Measurements from ENCODE around the gene NRP2. TPM values are rescaled to one million over a fixed set of nuclear protein-coding genes. Genes with fewer than 3 reads are reported as not detected.

Gene NRP2
- total RNA-seq, 1 donor from 2014 or later = 90.3 TPM

GRCh38 chr2:205754285-205754923, 72.1 kb downstream of the NRP2 start:
- H3K4me3 Mint-ChIP-seq = no peak overlapping the region
- H3K4me1 Mint-ChIP-seq = peaks cover 29% of the 10 kb centered on the region
- no peak for DNase-seq (ENCODE audit: low read depth, low spot score)
- no peaks in the 10 kb centered on the region for H3K9me3 Mint-ChIP-seq
- H3K36me3 Mint-ChIP-seq (ENCODE audit: low read depth) = peaks cover 38% of the 10 kb centered on the region
- no peak for TF ChIP-seq CTCF (conservative IDR thresholded peaks at IDR 0.05)
- no peaks in the 10 kb centered on the region for H3K27me3 Mint-ChIP-seq (ENCODE audit: low read depth)
- peak overlapping the region; percentile 22 for H3K27ac Mint-ChIP-seq (ENCODE audit: unreplicated experiment)

GRCh38 chr2:205754924-205755321, 72.6 kb downstream of the NRP2 start:
- no peak overlapping the region for H3K4me3 Mint-ChIP-seq
- DNase-seq (ENCODE audit: low read depth, low spot score) = no peak
- H3K27me3 Mint-ChIP-seq (ENCODE audit: low read depth) = no peaks in the 10 kb centered on the region
- TF ChIP-seq CTCF (conservative IDR thresholded peaks at IDR 0.05) = no peak
- H3K9me3 Mint-ChIP-seq = no peaks in the 10 kb centered on the region
- H3K36me3 Mint-ChIP-seq (ENCODE audit: low read depth) = peaks cover 36% of the 10 kb centered on the region
- peaks cover 27% of the 10 kb centered on the region for H3K4me1 Mint-ChIP-seq
- no peak overlapping the region for H3K27ac Mint-ChIP-seq (ENCODE audit: unreplicated experiment)

GRCh38 chr2:205755923-205756322, 73.6 kb downstream of the NRP2 start:
- TF ChIP-seq CTCF (conservative IDR thresholded peaks at IDR 0.05) = no peak
- no peaks in the 10 kb centered on the region for H3K27me3 Mint-ChIP-seq (ENCODE audit: low read depth)
- H3K36me3 Mint-ChIP-seq (ENCODE audit: low read depth) = peaks cover 34% of the 10 kb centered on the region
- peaks cover 27% of the 10 kb centered on the region for H3K4me1 Mint-ChIP-seq
- no peak overlapping the region for H3K4me3 Mint-ChIP-seq
- no peak for DNase-seq (ENCODE audit: low read depth, low spot score)
- H3K27ac Mint-ChIP-seq (ENCODE audit: unreplicated experiment) = no peak overlapping the region
- no peaks in the 10 kb centered on the region for H3K9me3 Mint-ChIP-seq

DNA sequence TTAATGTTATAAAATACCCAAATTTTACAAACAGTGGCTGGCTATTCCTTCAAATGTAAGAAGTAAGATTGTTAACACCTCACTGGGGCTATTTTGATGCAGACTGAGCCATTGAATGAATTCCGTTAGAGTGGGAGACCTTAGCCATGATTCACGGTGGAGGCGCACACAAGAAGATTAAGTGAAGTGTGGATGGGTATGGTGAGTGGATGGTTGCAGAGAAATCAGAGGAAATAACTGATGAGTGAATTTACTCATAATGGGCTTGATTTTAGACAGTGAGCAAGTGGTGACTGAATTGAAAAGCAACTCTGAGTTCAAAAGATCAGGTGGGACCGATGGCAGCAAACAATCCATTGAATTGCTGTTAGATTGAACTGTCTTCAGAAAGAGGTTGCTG, 75.0 kb downstream of the NRP2 start:
- Mint-ChIP-seq H3K4me1 (peaks cover 27% of the 10 kb centered on the region), H3K36me3 (ENCODE audit: low read depth) (peaks cover 25% of the 10 kb centered on the region), H3K9me3 (no peaks in the 10 kb centered on the region), H3K27ac (ENCODE audit: unreplicated experiment) (peak overlapping the region; percentile 22), H3K4me3 (no peak overlapping the region), H3K27me3 (ENCODE audit: low read depth) (no peaks in the 10 kb centered on the region)
- DNase-seq (ENCODE audit: low read depth, low spot score) = no peak
- no peak for TF ChIP-seq CTCF (conservative IDR thresholded peaks at IDR 0.05)

GRCh38 chr2:205758051-205758450, 75.8 kb downstream of the NRP2 start:
- Mint-ChIP-seq H3K9me3 (no peaks in the 10 kb centered on the region), H3K4me1 (peaks cover 29% of the 10 kb centered on the region), H3K36me3 (ENCODE audit: low read depth) (peaks cover 21% of the 10 kb centered on the region), H3K27ac (ENCODE audit: unreplicated experiment) (no peak overlapping the region), H3K27me3 (ENCODE audit: low read depth) (no peaks in the 10 kb centered on the region), H3K4me3 (no peak overlapping the region)
- DNase-seq (ENCODE audit: low read depth, low spot score) = no peak
- no peak for TF ChIP-seq CTCF (conservative IDR thresholded peaks at IDR 0.05)

All from neural crest cell (in vitro differentiated cells).